ENCODE results near the gene FAM174B. TPM values are rescaled to one million over a fixed set of nuclear protein-coding genes. Genes with fewer than 3 reads are reported as not detected.

FAM174B gene
- total RNA-seq, 1 donor from 2014 or later, result 24.0 TPM

- Mint-ChIP-seq H3K9me3 (ENCODE audit: low read depth) (no peaks in the 10 kb centered on the region), H3K4me1 (ENCODE audit: low read depth) (peaks cover 11% of the 10 kb centered on the region), H3K27ac (ENCODE audit: unreplicated experiment) (no peak overlapping the region), H3K36me3 (ENCODE audit: low read depth) (no peaks in the 10 kb centered on the region), H3K4me3 (ENCODE audit: unreplicated experiment) (no peak overlapping the region), H3K27me3 (ENCODE audit: low read depth) (peaks cover 27% of the 10 kb centered on the region)
- TF ChIP-seq CTCF (IDR thresholded peaks at IDR 0.05), result no peak
- no peak for DNase-seq (ENCODE audit: low spot score)
Measured at GRCh38 chr15:92600856-92601255, 54.7 kb downstream of the FAM174B start.

GRCh38 chr15:92599394-92599970 is 56.1 kb downstream of the FAM174B start:
- no peak overlapping the region for H3K27ac Mint-ChIP-seq (ENCODE audit: unreplicated experiment)
- no peaks in the 10 kb centered on the region for H3K36me3 Mint-ChIP-seq (ENCODE audit: low read depth)
- H3K9me3 Mint-ChIP-seq (ENCODE audit: low read depth), result no peaks in the 10 kb centered on the region
- H3K4me1 Mint-ChIP-seq (ENCODE audit: low read depth), result peaks cover 12% of the 10 kb centered on the region
- H3K27me3 Mint-ChIP-seq (ENCODE audit: low read depth), result peaks cover 25% of the 10 kb centered on the region
- H3K4me3 Mint-ChIP-seq (ENCODE audit: unreplicated experiment), result no peak overlapping the region
- no peak for TF ChIP-seq CTCF (IDR thresholded peaks at IDR 0.05)
- no peak for DNase-seq (ENCODE audit: low spot score)

- Mint-ChIP-seq H3K4me3 (ENCODE audit: unreplicated experiment) (no peak overlapping the region), H3K36me3 (ENCODE audit: low read depth) (no peaks in the 10 kb centered on the region), H3K27ac (ENCODE audit: unreplicated experiment) (no peak overlapping the region), H3K27me3 (ENCODE audit: low read depth) (peaks cover 34% of the 10 kb centered on the region), H3K9me3 (ENCODE audit: low read depth) (no peaks in the 10 kb centered on the region), H3K4me1 (ENCODE audit: low read depth) (peaks cover 12% of the 10 kb centered on the region)
- no peak for TF ChIP-seq CTCF (IDR thresholded peaks at IDR 0.05)
- DNase-seq (ENCODE audit: low spot score), result no peak
Measured at GRCh38 chr15:92597548-92597947, 58.0 kb downstream of the FAM174B start.

GRCh38 chr15:92596623-92597022 is 59.0 kb downstream of the FAM174B start:
- H3K4me3 Mint-ChIP-seq (ENCODE audit: unreplicated experiment), result no peak overlapping the region
- no peak for TF ChIP-seq CTCF (IDR thresholded peaks at IDR 0.05)
- H3K27ac Mint-ChIP-seq (ENCODE audit: unreplicated experiment), result no peak overlapping the region
- H3K9me3 Mint-ChIP-seq (ENCODE audit: low read depth), result no peaks in the 10 kb centered on the region
- no peaks in the 10 kb centered on the region for H3K36me3 Mint-ChIP-seq (ENCODE audit: low read depth)
- peaks cover 12% of the 10 kb centered on the region for H3K4me1 Mint-ChIP-seq (ENCODE audit: low read depth)
- H3K27me3 Mint-ChIP-seq (ENCODE audit: low read depth), result peaks cover 31% of the 10 kb centered on the region
- no peak for DNase-seq (ENCODE audit: low spot score)

GRCh38 chr15:92595506-92596381 is 59.8 kb downstream of the FAM174B start:
- peak; percentile 57 for TF ChIP-seq CTCF (IDR thresholded peaks at IDR 0.05)
- H3K27ac Mint-ChIP-seq (ENCODE audit: unreplicated experiment), result no peak overlapping the region
- peaks cover 30% of the 10 kb centered on the region for H3K27me3 Mint-ChIP-seq (ENCODE audit: low read depth)
- no peak overlapping the region for H3K4me3 Mint-ChIP-seq (ENCODE audit: unreplicated experiment)
- H3K4me1 Mint-ChIP-seq (ENCODE audit: low read depth), result peaks cover 12% of the 10 kb centered on the region
- no peaks in the 10 kb centered on the region for H3K9me3 Mint-ChIP-seq (ENCODE audit: low read depth)
- H3K36me3 Mint-ChIP-seq (ENCODE audit: low read depth), result no peaks in the 10 kb centered on the region
- DNase-seq (ENCODE audit: low spot score), result no peak

Data from chondrocyte (in vitro differentiated cells).